GM18519 (cell line): ENCODE measurements around the gene NFATC3.

ENCODE experiments used
- ATAC-seq: cut with Tn5 transposase; IDR thresholded peaks from one replicate; pipeline ENCODE4 v1.9.1; 2021; ENCODE audit warnings: mild to moderate bottlenecking, moderate library complexity; ENCODE audit not compliant: unreplicated experiment, low FRiP score

Gene NFATC3

GRCh38 chr16:68264128-68265077, 179.2 kb downstream of the NFATC3 start, which contains the start of gene SLC7A6:
Gene SLC7A6 (plus strand): TSS chr16:68264526. CDS start chr16:68274727, 10,201 bp downstream.
- peak; percentile 39 for ATAC-seq

- ATAC-seq = no peak
Measured at GRCh38 chr16:68265078-68265920, 180.1 kb downstream of the NFATC3 start.

GRCh38 chr16:68267612-68268405, 182.6 kb downstream of the NFATC3 start:
- no peak for ATAC-seq

GRCh38 chr16:68269793-68270192, 184.6 kb downstream of the NFATC3 start:
- ATAC-seq = no peak

GRCh38 chr16:68270353-68270752, 185.2 kb downstream of the NFATC3 start:
- no peak for ATAC-seq

- ATAC-seq = no peak
Measured at GRCh38 chr16:68272507-68273209, 187.5 kb downstream of the NFATC3 start.

GRCh38 chr16:68273459-68273858, 188.3 kb downstream of the NFATC3 start:
- no peak for ATAC-seq

GRCh38 chr16:68273896-68274295, 188.7 kb downstream of the NFATC3 start:
- ATAC-seq = no peak

GRCh38 chr16:68274441-68274840, 189.3 kb downstream of the NFATC3 start:
- no peak for ATAC-seq

- ATAC-seq = peak; percentile 40
Measured at GRCh38 chr16:68275611-68276191, 190.5 kb downstream of the NFATC3 start.

- ATAC-seq = no peak
Measured at GRCh38 chr16:68276223-68276622, 191.1 kb downstream of the NFATC3 start.
